Skeletal muscle satellite cell (primary cell): ENCODE data around the gene NOTCH2.

Source experiments
- H3K27me3 ChIP-seq: 2 replicates; pipeline ENCODE4 v1.7.0; 2013; ENCODE audit warnings: low read length; ENCODE audit not compliant: control insufficient read depth, insufficient read depth
- H3K36me3 ChIP-seq: 2 replicates; pipeline ENCODE4 v1.7.0; 2013; ENCODE audit warnings: mild to moderate bottlenecking, control low read depth, low read length; ENCODE audit not compliant: insufficient read depth
- H3K4me1 ChIP-seq: 2 replicates; pipeline ENCODE4 v1.7.0; 2013; ENCODE audit warnings: low read length; ENCODE audit not compliant: control insufficient read depth, insufficient read depth
- H3K4me2 ChIP-seq: 2 replicates; pipeline ENCODE4 v1.7.0; 2013; ENCODE audit warnings: mild to moderate bottlenecking, low read length
- H3K4me3 ChIP-seq: 2 replicates; pipeline ENCODE4 v1.7.0; 2013; ENCODE audit warnings: low read length
- H3K9ac ChIP-seq: 2 replicates; pipeline ENCODE4 v1.7.0; 2013; ENCODE audit warnings: mild to moderate bottlenecking, low read depth, low read length, moderate library complexity
- H3K9me3 ChIP-seq: replicated peaks from 2 replicates; pipeline ENCODE4 v1.7.0; 2013; ENCODE audit warnings: mild to moderate bottlenecking, control low read depth, low read length

Gene NOTCH2

DNA sequence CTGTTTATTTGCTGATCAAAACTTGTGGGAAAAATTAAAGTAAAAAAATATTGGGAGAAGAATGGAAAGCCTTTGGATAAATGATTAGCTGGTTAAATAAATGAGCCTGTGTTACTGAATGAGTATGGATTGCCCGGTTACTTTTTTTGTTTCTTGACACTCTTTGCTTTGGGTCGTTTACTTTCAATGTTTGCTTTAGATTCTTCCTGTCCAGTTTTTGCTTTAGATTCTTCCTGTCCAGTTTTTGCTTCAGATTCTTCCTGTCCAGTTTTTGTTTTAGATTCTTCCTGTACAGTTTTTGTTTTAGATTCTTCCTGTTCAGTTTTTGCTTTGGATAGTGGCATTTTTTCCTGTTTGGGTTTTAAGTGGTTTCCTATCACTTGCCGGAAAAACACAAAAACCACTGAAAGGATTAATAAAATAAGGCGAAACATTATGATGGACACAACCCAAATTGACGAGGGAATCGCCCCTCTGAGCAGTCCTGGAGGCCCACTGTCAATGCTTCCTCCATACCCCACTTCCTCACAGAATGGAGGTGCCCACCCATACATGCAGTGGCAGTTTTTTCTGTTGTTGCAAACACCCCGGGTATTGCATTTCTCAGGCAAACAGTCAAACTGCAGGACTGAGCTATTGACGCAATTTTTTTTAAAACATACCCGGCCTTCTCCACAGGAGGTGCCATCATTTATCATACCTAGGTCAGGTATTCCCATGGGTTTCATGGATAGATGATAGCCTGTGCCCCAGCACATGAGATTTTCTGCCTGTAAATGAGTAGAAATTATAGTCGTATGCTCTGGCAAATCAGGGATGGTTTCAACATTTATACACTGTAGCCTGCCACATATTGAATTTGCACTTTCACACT is 175.4 kb downstream of the NOTCH2 start:
- Histone ChIP-seq H3K36me3 (no peaks in the 10 kb centered on the region), H3K4me1 (no peaks in the 10 kb centered on the region), H3K9me3 (no peaks in the 10 kb centered on the region), H3K4me2 (no peak overlapping the region), H3K27me3 (peaks cover 20% of the 10 kb centered on the region), H3K9ac (no peak overlapping the region), H3K4me3 (no peak overlapping the region)

DNA sequence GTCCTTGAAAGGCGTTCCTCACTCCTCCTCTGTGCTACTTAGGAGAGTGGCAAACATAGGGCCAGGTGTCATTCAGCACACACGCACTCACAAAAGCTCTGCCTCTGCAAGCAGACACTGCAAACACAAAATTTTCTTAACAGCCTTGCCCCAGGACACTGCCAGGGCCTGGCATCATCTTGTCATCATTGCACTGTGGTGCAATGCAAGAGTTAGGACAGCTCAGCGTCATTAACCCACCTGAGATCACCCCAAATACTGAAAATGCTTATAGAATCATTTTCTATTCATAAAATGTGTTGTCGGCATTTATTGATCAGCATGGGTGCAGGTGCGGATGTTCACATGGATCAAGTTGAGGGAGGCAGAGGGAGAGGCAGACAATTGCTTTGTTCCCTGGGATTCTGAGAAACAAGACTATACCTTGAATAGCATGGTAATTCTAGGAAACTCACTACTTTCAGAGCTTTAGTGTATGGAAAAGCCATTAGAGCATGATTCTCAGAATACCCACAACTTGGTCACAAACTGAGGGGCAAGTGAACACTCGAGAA is 176.1 kb downstream of the NOTCH2 start:
- Histone ChIP-seq H3K9ac (no peak overlapping the region), H3K27me3 (peaks cover 14% of the 10 kb centered on the region), H3K36me3 (no peaks in the 10 kb centered on the region), H3K4me1 (no peaks in the 10 kb centered on the region), H3K9me3 (no peaks in the 10 kb centered on the region), H3K4me3 (no peak overlapping the region), H3K4me2 (no peak overlapping the region)

DNA sequence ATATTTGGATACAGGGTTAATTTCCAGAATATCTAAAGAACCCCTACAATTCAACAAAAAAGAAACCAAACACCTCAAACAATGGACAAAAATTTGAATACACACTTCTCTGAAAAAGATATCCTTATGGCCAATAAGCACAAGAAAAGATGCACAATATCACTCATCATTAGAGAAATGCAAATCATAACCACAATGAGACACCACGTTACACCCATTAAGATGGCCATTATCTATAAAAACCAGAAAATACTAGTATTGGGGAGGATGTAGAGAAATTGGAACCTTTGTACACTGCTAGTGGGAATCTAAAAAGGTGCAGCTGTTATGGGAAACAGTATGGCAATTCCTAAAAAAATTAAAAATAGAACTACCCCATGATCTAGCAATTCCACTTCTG is 178.1 kb downstream of the NOTCH2 start:
- Histone ChIP-seq H3K4me3 (no peak overlapping the region), H3K9ac (no peak overlapping the region), H3K4me2 (no peak overlapping the region), H3K9me3 (no peaks in the 10 kb centered on the region), H3K36me3 (no peaks in the 10 kb centered on the region), H3K4me1 (no peaks in the 10 kb centered on the region), H3K27me3 (peaks cover under 1% of the 10 kb centered on the region)

DNA sequence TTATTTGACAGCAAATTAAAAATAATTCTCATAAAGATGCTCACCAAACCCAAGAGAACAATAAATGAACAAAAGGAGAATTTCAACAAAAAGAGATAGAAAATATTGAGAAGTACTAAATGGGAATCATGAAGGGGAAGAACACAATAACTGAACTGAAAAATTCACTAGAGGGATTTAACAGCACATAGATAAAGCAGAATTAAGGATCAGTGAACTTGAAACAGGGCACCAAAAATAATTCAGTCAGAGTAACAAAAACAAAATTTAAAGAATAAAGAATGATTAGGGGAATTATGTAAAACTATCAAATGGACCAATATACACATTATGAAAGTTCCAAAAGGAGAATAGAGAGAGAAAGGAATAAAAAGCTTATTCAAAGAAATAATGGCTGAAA is 181.0 kb downstream of the NOTCH2 start:
- no peaks in the 10 kb centered on the region for H3K4me1 ChIP-seq
- H3K9ac ChIP-seq = no peak overlapping the region
- H3K4me2 ChIP-seq = no peak overlapping the region
- no peaks in the 10 kb centered on the region for H3K27me3 ChIP-seq
- H3K36me3 ChIP-seq = no peaks in the 10 kb centered on the region
- H3K4me3 ChIP-seq = no peak overlapping the region
- no peaks in the 10 kb centered on the region for H3K9me3 ChIP-seq

- Histone ChIP-seq H3K4me3 (no peak overlapping the region), H3K4me1 (no peaks in the 10 kb centered on the region), H3K4me2 (no peak overlapping the region)
Observed at GRCh38 chr1:119887427-119887826, 182.0 kb downstream of the NOTCH2 start.

GRCh38 chr1:119885903-119886783 is 183.3 kb downstream of the NOTCH2 start:
- Histone ChIP-seq H3K9ac (no peak overlapping the region), H3K36me3 (no peaks in the 10 kb centered on the region), H3K27me3 (no peaks in the 10 kb centered on the region), H3K4me3 (no peak overlapping the region), H3K4me2 (no peak overlapping the region), H3K9me3 (no peaks in the 10 kb centered on the region), H3K4me1 (no peaks in the 10 kb centered on the region)

More at GRCh38 chr1:119887427-119887826, 182.0 kb downstream of the NOTCH2 start:
- Histone ChIP-seq H3K27me3 (no peaks in the 10 kb centered on the region), H3K9ac (no peak overlapping the region), H3K9me3 (no peaks in the 10 kb centered on the region), H3K36me3 (no peaks in the 10 kb centered on the region)

DNA sequence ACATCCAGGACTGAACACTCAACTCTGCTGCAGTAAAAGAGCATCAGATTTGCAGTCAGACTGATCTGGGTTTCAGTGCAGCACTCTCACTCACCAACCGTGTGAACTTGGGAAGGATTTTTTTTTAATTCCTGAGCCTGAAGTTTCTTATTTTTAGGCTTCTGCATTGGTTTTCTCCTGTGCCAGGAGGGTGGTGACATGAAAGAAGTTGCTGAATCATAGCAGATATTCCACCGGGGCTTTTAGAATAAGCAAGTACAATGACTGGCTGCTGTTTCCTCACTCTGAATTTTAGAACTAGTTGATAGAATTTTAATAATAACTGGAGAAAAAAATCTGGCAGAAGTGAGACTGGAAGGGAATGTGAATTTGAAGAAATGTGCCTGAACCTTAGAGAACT is 184.8 kb downstream of the NOTCH2 start:
- Histone ChIP-seq H3K36me3 (no peaks in the 10 kb centered on the region), H3K4me2 (no peak overlapping the region), H3K4me1 (no peaks in the 10 kb centered on the region), H3K9ac (no peak overlapping the region), H3K27me3 (no peaks in the 10 kb centered on the region), H3K9me3 (no peaks in the 10 kb centered on the region), H3K4me3 (no peak overlapping the region)

GRCh38 chr1:119883826-119884225 is 185.6 kb downstream of the NOTCH2 start:
- Histone ChIP-seq H3K4me2 (no peak overlapping the region), H3K9ac (no peak overlapping the region), H3K36me3 (no peaks in the 10 kb centered on the region), H3K27me3 (no peaks in the 10 kb centered on the region), H3K4me3 (no peak overlapping the region), H3K9me3 (no peaks in the 10 kb centered on the region), H3K4me1 (no peaks in the 10 kb centered on the region)

GRCh38 chr1:119882132-119883049 is 187.1 kb downstream of the NOTCH2 start:
- H3K27me3 ChIP-seq = no peaks in the 10 kb centered on the region
- no peaks in the 10 kb centered on the region for H3K4me1 ChIP-seq
- H3K4me2 ChIP-seq = no peak overlapping the region
- H3K4me3 ChIP-seq = no peak overlapping the region
- H3K9ac ChIP-seq = no peak overlapping the region
- no peaks in the 10 kb centered on the region for H3K36me3 ChIP-seq
- H3K9me3 ChIP-seq = no peaks in the 10 kb centered on the region

- no peaks in the 10 kb centered on the region for H3K9me3 ChIP-seq
- H3K4me3 ChIP-seq = no peak overlapping the region
- H3K4me2 ChIP-seq = no peak overlapping the region
- H3K36me3 ChIP-seq = no peaks in the 10 kb centered on the region
- no peaks in the 10 kb centered on the region for H3K27me3 ChIP-seq
- H3K4me1 ChIP-seq = no peaks in the 10 kb centered on the region
- H3K9ac ChIP-seq = no peak overlapping the region
Observed at GRCh38 chr1:119879510-119880434, 189.7 kb downstream of the NOTCH2 start.
